GM19328 (cell line): ENCODE measurements around the gene MLH3.

Experiments
- ATAC-seq: cut with Tn5 transposase; IDR thresholded peaks from one replicate; pipeline ENCODE4 v1.9.1; 2021; ENCODE audit warnings: mild to moderate bottlenecking, moderate library complexity; ENCODE audit not compliant: unreplicated experiment

The MLH3 gene

GRCh38 chr14:74988131-74988530 lies 63.1 kb downstream of the MLH3 start:
- ATAC-seq = no peak

- no peak for ATAC-seq
These were observed 65.5 kb downstream of the MLH3 start for GRCh38 chr14:74985806-74986205.

GRCh38 chr14:74985028-74985310 lies 66.3 kb downstream of the MLH3 start:
- ATAC-seq = no peak

GRCh38 chr14:74984236-74985027 lies 66.8 kb downstream of the MLH3 start:
- no peak for ATAC-seq

DNA sequence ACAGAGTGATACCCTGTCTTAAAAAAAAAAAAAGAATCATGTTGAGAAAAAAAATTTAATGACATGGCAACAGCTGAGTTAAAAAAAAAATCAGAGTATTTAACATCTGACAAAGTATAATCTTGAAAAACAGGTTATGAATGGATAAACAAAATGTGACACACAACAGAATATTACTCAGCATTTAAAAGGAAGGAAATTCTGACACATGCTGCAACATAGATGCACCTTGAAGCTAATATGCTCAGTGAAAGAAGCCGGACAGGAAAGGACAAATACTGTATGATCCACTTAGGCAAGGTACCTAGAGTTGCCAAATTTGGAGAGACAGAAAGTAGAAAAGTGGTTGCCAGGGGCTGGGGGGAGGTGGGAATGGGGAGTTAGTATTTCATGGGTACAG lies 67.9 kb downstream of the MLH3 start:
- no peak for ATAC-seq

DNA sequence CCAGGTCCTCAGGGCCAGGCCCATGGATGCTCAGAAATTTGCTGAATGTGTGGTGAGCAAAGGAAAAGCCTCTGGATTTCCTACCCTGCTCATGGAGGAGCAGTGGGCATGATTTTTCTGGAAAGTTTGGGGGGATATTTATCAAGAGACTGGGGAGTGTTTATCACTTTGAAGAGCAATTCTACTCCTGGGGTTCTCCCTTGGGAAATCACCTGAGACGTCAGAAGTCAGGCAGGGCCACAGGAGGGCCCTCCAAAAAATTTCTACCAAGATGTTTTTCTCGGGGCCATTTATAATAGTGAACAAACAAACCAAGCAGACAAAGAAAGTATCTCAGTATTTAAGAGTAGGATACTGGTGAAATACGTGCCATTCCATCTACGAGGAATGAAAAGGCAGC lies 68.6 kb downstream of the MLH3 start:
- no peak for ATAC-seq

DNA sequence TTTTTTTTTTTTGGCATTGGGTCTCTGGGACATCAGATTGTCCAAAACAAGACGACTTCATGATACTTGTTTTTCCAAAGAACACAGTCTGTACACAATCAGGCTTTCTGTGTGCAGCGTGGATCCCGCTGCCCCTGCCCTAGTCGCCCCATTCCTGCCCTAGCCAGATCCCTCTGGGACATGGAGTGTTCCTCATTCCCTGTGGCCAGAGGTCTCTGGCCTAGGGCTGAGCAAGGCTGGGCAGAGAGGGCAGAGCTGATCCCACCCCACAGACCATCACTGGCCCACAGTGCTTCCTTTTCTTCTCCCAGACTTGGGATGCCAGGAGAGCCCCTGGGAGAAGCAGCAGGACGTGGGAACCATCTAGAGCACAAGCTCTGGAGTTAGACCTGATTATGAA lies 69.4 kb downstream of the MLH3 start:
- ATAC-seq = no peak

- no peak for ATAC-seq
These were observed 69.8 kb downstream of the MLH3 start for GRCh38 chr14:74981462-74981782.

GRCh38 chr14:74980731-74981461 lies 70.4 kb downstream of the MLH3 start:
- ATAC-seq = no peak

- no peak for ATAC-seq
These were observed 70.9 kb downstream of the MLH3 start for GRCh38 chr14:74980398-74980730.

- no peak for ATAC-seq
These were observed 71.5 kb downstream of the MLH3 start for GRCh38 chr14:74979442-74980397.

DNA sequence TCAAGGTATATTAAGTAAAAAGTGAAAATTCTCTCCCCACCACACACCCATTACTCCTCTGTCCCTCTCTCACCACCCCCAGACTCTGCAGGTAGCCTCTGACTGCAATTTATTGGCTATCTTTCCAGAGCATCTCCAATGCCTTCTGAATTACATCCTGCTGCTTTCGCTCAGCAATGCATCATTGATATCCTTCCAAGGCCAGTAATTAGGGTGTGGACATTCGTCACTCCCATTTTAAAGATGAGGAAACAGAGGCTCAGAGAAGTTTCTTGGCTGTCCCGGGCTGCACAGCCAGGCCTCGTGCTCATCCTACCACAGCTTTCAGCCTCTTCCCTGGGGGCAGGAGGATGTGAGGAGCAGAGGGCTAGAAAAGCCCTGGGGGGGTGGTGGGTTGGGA lies 72.2 kb downstream of the MLH3 start:
- ATAC-seq = no peak

DNA sequence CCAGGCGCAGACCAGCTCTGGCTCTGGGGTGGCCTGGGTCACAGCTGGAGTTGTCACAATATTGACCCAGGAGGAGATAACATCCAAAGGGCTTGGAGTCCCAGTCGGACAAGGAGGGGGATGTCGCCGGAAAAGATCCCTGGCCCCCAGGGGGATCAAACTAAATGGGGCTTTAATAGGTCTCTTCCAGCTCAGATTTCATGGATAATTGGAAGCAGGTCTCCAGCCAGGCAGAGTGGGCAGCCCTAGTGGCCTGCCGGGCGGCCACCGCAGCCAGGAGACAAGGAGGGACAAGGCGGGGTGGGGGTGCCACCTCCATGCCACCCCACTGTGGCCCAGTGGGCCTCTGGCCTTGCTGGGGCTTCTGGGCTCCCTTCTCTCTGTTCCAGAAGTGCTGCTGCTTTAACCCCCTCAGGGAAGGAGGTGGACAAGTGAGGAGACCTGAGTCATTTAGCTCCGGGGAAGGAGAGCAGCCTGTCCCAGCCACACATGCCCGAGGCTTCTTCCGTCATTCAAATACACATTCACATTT lies 72.8 kb downstream of the MLH3 start:
- no peak for ATAC-seq

GRCh38 chr14:74977901-74978385 lies 73.3 kb downstream of the MLH3 start:
- ATAC-seq = no peak

GRCh38 chr14:74977164-74977900 lies 73.9 kb downstream of the MLH3 start:
- ATAC-seq = no peak

DNA sequence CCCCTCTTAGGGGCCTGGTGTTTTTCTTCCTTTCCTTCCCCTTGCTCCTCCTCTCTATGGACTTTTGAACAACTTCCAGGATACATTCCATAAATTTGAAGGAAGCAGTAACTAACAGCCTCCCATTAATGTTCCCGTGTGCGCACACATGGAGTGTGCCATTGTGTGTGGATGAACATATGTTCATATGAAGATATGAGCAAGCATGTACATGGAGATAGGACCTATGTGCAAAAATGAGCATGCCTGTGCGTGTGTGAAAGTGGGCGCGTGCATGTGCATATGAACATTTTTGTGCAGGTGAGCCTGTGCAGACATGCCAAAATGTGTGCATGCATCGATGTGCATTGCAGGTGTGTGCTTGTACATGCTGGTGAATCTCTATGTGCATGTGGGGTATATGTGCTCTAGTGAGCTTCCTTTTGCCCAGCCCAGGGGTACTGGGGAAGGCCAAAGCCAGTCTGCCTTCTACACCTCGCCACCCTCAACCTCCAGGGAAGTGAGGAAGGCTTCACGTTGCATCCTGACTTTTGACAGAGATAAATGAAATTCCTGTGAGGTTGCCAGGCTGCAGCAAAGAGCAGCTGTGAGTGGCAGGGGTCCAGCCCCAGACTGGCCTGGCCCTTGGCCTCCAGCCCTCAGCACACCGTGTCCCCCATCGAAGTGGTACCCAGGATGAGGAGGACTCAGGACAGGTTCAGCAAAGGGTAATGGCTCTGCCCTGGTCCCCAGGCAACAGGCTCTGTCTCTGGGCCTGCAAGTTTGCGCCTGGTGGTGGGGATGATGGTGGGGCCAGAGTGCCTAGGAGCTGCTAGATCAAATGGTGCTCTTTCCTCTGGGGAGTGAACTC lies 74.8 kb downstream of the MLH3 start:
- no peak for ATAC-seq

DNA sequence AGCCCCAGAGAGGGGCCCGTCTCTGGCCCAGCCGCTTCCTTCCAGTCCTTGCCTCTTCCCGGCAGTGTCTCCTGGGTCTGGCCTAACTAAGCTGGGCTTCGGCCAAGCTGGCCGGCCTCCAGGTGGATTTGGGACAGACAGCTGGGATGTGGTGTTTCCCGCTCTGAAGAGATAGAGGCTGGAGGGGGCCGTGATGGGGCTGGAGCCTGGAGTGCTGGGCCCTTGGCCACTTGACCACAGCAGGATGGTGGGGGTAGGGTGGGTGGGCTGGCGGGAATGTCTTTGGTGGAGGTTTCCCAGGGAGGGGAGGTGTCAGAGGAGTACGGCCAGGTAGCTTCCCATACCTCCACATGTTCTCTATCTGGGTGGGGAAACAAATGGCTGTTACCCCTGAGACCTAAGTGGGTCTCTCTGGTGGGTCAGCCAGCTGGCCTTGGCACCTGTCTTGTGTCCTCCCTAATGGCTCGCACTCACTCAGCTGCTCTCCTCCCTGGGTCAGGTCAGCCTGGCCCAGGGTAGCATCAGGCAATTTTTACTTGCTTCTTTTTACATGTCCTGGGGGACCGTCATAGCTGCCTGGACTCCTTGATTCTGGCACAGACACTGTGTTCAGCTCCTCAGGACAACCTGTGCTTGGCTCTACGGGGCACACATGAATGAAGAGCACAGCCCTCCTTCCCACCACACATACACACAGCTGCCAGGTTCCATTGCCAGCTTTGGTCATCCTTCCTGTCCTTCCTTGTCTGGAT lies 76.0 kb downstream of the MLH3 start:
- ATAC-seq = no peak

- no peak for ATAC-seq
These were observed 76.8 kb downstream of the MLH3 start for GRCh38 chr14:74974364-74975058.
